GM15510 (cell line): Measurements from ENCODE around the gene CELF5.

Source experiments
- POLR2A ChIP-seq: IDR thresholded peaks from 3 replicates; pipeline ENCODE4 v1.6.1; 2011; ENCODE audit warnings: borderline replicate concordance; ENCODE audit not compliant: insufficient read length; ENCODE audit errors: extremely low read depth

The CELF5 gene

GRCh38 chr19:3272401-3272931, 48.0 kb downstream of the CELF5 start:
- TF ChIP-seq POLR2A: no peak

DNA sequence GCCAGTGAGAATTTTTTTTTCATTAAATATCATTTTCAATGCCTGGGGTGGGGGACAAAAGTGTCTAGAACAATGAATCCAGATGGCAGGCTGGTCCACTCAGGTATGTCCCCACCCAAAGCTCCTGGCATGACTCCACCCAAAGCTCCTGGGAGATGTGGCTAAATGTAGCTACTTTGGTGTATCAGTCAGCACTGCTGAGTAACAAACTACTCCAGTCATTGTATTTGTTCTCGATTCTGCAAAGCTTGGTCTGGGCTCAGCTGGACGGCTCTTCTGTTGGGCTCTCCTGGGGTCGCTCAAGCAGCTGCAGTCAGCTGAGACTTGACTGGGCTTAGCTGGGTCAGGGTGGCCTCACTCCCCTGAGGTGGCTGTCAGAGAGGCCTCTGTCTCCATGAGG, 48.5 kb downstream of the CELF5 start:
- no peak for TF ChIP-seq POLR2A

DNA sequence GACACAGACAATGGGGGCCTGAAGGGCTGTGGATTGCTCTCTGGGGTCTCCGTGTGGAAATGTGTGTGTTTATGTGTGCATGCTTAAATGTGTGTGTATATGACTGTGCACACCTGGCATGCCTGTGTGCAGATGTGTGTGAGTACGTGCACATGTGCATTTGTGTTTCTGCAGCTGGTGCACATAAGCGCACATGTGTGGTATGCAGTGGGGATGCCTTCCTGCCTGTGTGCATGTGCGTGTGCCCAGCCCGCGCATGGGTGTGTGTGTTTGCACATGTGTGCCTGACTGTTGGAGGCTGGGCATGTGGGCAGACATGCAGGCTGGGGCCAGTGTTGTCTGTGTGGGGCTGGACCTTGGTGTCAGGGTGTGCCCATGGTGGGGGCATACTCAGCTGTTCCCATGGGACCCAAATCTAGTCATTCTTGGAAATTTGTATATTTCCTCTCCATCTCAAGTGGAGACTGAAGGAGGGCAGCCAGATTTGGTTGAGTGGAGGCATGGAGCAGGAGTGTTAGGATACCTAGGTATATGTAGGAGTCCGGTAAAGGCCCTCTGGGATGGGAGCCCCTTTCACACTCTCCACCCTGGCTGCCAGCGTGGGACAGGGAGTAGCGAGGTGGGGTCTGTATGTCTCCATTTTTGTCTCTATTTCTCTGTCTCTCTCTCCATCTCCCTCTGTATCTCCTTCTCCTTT, 49.9 kb downstream of the CELF5 start:
- TF ChIP-seq POLR2A: no peak

- TF ChIP-seq POLR2A: no peak
Measured at GRCh38 chr19:3274942-3275582, 50.6 kb downstream of the CELF5 start.

DNA sequence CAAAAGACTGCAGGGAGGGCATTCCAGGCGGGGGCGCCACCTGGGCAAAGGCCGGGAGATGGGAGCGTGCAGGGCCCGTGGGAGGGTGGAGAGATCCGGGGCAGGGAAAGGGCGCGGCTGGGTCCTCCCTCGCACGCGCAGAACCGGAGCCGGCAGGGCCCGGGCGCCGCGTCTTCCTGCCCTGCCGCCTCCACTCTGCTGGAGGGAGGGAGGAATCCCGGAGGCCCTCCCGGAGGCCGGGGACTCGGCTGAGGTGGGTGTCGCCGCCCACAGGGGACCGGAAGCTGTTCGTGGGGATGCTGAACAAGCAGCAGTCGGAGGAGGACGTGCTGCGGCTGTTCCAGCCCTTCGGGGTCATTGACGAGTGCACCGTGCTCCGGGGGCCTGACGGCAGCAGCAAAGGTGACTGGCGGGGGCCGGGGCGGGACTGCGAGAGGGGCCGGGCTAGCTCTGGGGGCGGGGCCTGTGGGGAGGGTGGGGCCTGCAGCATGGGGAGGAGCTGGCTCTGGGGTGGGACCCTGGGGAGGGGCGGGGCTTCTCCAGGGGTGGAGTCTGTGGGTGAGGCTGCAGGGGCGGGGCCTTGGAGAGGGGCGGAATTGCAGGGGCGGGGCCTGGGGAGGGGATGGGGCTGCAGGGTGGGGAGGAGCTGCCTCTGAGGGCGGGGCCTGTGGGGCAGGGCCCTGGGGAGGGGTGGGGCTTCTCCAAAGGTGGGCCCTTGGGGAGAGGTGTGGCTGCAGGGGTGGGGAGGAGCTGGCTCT, 51.3 kb downstream of the CELF5 start:
- peak; percentile 33 for TF ChIP-seq POLR2A

DNA sequence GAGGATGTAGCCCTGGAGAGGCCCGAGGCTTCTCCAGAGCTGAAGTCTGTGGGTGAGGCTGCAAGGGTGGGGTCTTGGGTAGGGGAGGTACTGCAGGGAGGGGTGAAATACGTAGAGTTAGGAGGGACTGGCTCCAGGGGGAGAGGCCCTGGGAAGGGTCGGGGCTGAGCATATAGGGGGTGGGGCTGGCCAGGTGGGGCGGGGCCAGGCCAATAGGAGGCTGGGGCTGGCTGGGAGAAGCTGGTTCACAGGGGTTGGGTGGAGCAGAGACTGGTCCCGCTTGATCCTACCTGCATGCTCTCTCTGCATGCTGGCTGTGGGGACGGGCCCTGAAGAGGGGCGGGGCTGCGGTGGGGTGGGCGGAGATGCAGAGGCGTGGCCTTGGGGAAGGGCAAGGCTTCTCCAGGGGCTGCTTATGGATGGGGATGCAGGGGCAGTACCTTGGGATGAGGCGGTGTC, 51.9 kb downstream of the CELF5 start:
- TF ChIP-seq POLR2A: no peak

GRCh38 chr19:3277649-3278048, 53.2 kb downstream of the CELF5 start:
- no peak for TF ChIP-seq POLR2A

GRCh38 chr19:3278294-3278693, 53.8 kb downstream of the CELF5 start:
- TF ChIP-seq POLR2A: no peak

GRCh38 chr19:3278749-3279148, 54.3 kb downstream of the CELF5 start:
- TF ChIP-seq POLR2A: no peak

GRCh38 chr19:3279306-3279705, 54.8 kb downstream of the CELF5 start:
- TF ChIP-seq POLR2A: no peak

DNA sequence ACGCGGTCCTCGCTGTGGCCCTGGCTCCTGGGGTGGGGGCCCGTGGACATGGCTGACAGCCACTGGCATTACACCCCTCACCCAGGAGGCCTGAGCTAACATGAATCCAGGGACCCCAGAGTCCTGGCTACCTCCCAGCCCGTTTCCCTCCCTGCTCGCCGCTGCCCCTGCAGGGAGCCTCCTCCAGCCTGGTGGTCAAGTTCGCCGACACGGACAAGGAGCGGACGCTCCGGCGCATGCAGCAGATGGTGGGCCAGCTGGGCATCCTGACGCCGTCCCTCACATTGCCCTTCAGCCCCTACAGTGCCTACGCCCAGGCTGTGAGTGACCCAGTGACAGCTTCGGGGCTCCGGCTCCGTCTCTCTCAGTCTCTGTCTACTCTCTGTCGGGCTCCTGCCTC, 56.6 kb downstream of the CELF5 start:
- TF ChIP-seq POLR2A: no peak

DNA sequence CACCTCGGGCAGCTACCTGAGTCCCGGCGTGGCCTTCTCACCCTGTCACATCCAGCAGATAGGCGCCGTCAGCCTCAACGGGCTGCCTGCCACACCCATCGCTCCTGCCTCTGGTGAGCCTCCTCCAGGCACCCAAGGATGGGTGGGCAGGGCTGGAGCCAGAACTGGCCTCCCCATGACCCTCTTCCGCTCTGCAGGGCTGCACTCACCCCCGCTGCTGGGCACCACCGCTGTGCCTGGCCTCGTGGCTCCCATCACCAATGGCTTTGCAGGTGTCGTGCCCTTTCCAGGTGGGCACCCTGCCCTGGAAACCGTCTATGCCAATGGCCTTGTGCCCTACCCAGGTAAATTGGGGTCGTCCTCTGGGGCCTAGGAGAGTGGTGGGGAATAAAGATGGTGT, 57.7 kb downstream of the CELF5 start:
- no peak for TF ChIP-seq POLR2A

- no peak for TF ChIP-seq POLR2A
Measured at GRCh38 chr19:3282564-3282963, 58.1 kb downstream of the CELF5 start.

DNA sequence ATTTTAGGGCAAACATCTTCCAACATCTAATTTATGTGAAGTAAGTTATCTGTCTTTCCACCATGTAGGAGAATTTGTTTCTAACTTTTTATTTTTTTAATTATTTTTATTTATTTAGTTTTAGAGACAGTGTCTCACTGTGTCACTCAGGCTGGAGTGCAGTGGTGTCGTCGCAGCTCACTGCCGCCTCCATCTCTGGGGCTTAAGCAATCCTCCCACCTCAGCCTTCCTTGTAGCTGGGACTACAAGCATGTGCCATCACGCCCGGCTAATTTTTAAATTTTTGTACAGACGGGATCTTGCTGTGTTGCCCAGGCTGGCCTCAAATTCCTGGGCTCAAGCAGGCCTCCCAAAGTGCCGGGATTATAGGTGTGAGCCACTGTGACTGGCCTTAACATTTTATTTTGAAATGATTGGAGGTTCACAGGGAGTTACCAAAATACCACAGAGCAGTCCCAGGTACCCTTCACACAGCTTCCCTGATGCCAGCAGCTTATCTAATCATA, 58.8 kb downstream of the CELF5 start:
- no peak for TF ChIP-seq POLR2A
